ENCODE data around the gene GRIA4.

Gene GRIA4

GRCh38 chr11:105929084-105929955 lies 319.4 kb downstream of the GRIA4 start:
- FAIRE-seq = no peak
- TF ChIP-seq POLR2A (IDR thresholded peaks at IDR 0.05; ENCODE audit: low read depth, low read length) = no peak
- DNase-seq (ENCODE audit: insufficient read length, low spot score) = no peak

DNA sequence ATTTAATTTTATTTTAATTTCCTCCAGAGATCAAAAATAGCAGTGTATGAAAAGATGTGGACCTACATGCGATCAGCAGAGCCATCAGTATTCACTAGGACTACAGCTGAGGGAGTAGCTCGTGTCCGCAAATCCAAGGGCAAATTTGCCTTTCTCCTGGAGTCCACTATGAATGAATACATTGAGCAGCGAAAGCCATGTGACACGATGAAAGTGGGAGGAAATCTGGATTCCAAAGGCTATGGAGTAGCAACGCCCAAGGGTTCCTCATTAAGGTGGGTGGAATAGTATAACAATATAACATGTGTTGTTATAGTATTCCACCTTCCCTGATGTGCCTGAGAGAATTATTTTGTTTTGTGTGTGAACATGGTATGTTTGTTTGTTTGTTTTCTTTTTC lies 323.8 kb downstream of the GRIA4 start:
- FAIRE-seq = no peak

DNA sequence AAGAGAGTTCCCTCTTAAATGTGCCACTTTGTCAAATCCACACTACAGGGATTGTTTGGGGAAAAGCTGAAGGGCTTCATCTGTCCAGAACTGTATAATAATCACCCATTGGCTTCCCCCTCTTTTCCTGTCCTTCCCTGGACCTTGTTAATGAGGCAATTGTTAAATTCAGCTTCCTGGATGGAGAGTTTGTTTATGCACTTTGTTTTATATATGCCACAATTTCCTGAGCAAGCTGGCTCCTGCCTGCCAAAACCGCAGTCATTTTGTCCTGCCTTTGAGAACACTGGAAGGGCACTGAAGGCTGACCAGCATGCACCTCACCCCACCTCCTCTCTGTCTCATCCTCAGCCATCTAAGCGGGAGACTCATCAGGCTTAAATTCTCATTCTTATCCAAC lies 325.9 kb downstream of the GRIA4 start:
- DNase-seq (ENCODE audit: insufficient read length, low spot score) = no peak
- no peak for TF ChIP-seq POLR2A (IDR thresholded peaks at IDR 0.05; ENCODE audit: low read depth, low read length)
- peak; percentile 85 for FAIRE-seq

More for the DNA sequence above, 323.8 kb downstream of the GRIA4 start:
- no peak for DNase-seq (ENCODE audit: insufficient read length, low spot score)
- TF ChIP-seq POLR2A (IDR thresholded peaks at IDR 0.05; ENCODE audit: low read depth, low read length) = no peak

GRCh38 chr11:105937331-105937730 lies 327.5 kb downstream of the GRIA4 start:
- DNase-seq (ENCODE audit: insufficient read length, low spot score) (no peak), FAIRE-seq (no peak)
- no peak for TF ChIP-seq POLR2A (IDR thresholded peaks at IDR 0.05; ENCODE audit: low read depth, low read length)

DNA sequence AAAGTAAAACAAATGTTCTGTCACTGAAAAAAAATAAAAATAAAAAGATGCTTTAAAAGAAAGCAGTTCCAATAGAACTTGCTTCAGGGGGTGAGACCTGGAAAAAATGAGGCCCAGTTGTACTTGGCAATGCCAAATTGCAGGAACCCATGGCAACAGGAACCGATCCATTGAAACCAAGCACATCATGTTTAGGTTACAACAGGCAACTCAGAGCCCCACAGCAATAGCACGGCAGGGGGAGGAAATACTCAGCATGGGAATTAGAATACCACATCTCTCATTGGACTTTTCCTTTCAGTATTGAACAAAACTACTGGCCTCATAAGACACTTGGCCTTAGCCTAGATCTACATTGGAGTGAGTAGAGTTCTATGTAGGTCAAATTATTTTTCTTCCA lies 327.9 kb downstream of the GRIA4 start:
- DNase-seq (ENCODE audit: insufficient read length, low spot score) (no peak), FAIRE-seq (no peak)
- no peak for TF ChIP-seq POLR2A (IDR thresholded peaks at IDR 0.05; ENCODE audit: low read depth, low read length)

DNA sequence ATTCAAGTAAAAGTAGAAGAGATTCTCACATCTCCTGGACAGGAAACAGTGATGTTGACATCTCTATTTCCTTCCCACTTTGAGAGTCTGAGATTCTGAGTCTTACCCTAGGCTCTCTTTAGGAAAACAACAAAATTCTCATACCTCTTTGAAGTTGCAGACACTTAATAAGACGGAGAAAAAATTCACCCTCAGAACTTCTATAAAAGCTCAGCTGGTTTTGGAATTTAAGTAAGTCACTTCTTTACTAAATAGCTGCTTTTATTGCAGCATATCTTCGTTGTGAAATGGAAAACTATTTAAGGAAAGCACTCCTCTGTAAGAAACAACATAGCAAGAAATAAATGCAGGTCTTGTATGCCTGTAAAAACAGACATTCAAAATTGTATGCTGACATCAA lies 333.0 kb downstream of the GRIA4 start:
- no peak for TF ChIP-seq POLR2A (IDR thresholded peaks at IDR 0.05; ENCODE audit: low read depth, low read length)
- FAIRE-seq = no peak
- DNase-seq (ENCODE audit: insufficient read length, low spot score) = no peak

GRCh38 chr11:105948918-105949590 lies 339.2 kb downstream of the GRIA4 start:
- no peak for TF ChIP-seq POLR2A (IDR thresholded peaks at IDR 0.05; ENCODE audit: low read depth, low read length)
- no peak for DNase-seq (ENCODE audit: insufficient read length, low spot score)
- no peak for FAIRE-seq

GRCh38 chr11:105953886-105954285 lies 344.0 kb downstream of the GRIA4 start:
- FAIRE-seq (no peak), DNase-seq (ENCODE audit: insufficient read length, low spot score) (no peak)
- TF ChIP-seq POLR2A (IDR thresholded peaks at IDR 0.05; ENCODE audit: low read depth, low read length) = no peak

GRCh38 chr11:105960252-105961245 lies 350.7 kb downstream of the GRIA4 start:
- TF ChIP-seq POLR2A (IDR thresholded peaks at IDR 0.05; ENCODE audit: low read depth, low read length) = no peak
- DNase-seq (ENCODE audit: insufficient read length, low spot score) (no peak), FAIRE-seq (no peak)

DNA sequence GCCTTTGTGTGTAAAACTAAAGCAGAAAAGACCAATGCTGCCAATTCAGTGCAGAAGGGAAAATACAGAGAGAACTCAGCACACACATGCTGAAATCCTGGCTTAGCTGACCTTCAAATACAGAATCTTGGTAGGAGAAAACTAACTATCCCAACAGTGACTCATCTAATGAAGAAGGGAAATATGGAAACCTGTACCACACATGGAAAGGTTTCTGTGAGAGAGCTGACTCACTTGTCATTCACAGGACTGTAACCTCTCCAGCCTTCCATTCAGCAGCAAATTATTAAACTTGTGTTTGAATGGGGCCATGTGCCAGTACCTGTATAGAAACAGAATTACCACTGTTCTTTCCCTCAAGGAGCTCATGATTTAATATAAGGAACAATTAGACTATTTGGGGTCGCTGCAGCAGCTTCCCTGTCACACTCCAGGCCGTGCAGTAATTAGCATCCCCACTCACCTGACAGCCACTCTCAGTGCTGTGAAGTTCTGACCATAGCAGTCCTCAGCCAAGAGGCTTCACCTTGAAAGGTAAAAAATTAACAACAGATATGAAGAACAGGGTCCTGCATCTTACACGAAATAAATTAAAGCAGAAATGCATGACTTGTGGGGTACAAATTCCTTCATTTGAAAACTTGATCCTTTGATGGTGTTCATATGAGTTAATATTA lies 358.3 kb downstream of the GRIA4 start:
- DNase-seq (ENCODE audit: insufficient read length, low spot score) (peak; percentile 0), FAIRE-seq (no peak)
- no peak for TF ChIP-seq POLR2A (IDR thresholded peaks at IDR 0.05; ENCODE audit: low read depth, low read length)

- no peak for TF ChIP-seq POLR2A (IDR thresholded peaks at IDR 0.05; ENCODE audit: low read depth, low read length)
- DNase-seq (ENCODE audit: insufficient read length, low spot score) (no peak), FAIRE-seq (no peak)
Measured at GRCh38 chr11:105969756-105970155, 359.9 kb downstream of the GRIA4 start.

- DNase-seq (ENCODE audit: insufficient read length, low spot score) (no peak), FAIRE-seq (no peak)
- TF ChIP-seq POLR2A (IDR thresholded peaks at IDR 0.05; ENCODE audit: low read depth, low read length) = no peak
Measured at GRCh38 chr11:105975128-105975527, 365.3 kb downstream of the GRIA4 start.

GRCh38 chr11:105979997-105980703 lies 370.3 kb downstream of the GRIA4 start:
- DNase-seq (ENCODE audit: insufficient read length, low spot score) (no peak), FAIRE-seq (no peak)
- TF ChIP-seq POLR2A (IDR thresholded peaks at IDR 0.05; ENCODE audit: low read depth, low read length) = no peak
